ENCODE data around the gene FBXO42.

DNA sequence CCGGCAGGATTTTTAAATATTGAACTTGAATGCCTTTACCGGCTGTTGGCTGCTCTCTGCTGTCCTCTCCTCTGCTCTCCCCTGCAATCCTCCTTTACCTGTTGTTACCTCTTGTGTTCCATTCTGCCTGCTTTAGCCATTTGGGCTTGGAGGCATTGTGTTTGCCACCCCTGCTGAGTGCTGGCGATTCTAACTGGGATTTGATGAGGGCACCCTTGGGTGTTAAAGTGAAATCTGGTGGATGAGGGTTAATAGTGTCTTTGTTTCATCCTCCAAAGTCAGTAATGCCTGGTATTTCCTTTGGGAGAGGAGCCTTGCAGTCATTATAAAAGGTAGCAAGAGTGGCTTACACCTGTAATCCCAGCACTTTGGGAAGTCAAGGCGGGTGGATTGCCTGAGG lies 24.7 kb upstream of the FBXO42 start:
- TF ChIP-seq, protein P1, sequence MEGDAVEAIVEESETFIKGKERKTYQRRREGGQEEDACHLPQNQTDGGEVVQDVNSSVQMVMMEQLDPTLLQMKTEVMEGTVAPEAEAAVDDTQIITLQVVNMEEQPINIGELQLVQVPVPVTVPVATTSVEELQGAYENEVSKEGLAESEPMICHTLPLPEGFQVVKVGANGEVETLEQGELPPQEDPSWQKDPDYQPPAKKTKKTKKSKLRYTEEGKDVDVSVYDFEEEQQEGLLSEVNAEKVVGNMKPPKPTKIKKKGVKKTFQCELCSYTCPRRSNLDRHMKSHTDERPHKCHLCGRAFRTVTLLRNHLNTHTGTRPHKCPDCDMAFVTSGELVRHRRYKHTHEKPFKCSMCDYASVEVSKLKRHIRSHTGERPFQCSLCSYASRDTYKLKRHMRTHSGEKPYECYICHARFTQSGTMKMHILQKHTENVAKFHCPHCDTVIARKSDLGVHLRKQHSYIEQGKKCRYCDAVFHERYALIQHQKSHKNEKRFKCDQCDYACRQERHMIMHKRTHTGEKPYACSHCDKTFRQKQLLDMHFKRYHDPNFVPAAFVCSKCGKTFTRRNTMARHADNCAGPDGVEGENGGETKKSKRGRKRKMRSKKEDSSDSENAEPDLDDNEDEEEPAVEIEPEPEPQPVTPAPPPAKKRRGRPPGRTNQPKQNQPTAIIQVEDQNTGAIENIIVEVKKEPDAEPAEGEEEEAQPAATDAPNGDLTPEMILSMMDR (IDR thresholded peaks at IDR 0.05) = no peak
- no peak for TF ChIP-seq POLR2A (IDR thresholded peaks at IDR 0.05)
